Pulmonary artery endothelial cell (primary cell): ENCODE results near the gene PEDS1. TPM values are rescaled to one million over a fixed set of nuclear protein-coding genes. Genes with fewer than 3 reads are reported as not detected.
"Not testable (repeated sequence)": the region's sequence is repeated elsewhere in the genome, so short reads cannot be mapped to it uniquely, and the experiment has no call there.

Experiments used
- DNase-seq: peaks from one replicate; pipeline ENCODE4 v3.0.0-alpha.2; 2011; ENCODE audit warnings: low read depth, low spot score
- total RNA-seq: library from RNA; depleted of rRNA; stranded (reverse); fragments of >200 nt; gene quantifications from 2 replicates; pipeline ENCODE4 v1.2.3, GENCODE V29; 2014

PEDS1 gene
- total RNA-seq, 1 donor from 2014 or later = 35.3 TPM

DNA sequence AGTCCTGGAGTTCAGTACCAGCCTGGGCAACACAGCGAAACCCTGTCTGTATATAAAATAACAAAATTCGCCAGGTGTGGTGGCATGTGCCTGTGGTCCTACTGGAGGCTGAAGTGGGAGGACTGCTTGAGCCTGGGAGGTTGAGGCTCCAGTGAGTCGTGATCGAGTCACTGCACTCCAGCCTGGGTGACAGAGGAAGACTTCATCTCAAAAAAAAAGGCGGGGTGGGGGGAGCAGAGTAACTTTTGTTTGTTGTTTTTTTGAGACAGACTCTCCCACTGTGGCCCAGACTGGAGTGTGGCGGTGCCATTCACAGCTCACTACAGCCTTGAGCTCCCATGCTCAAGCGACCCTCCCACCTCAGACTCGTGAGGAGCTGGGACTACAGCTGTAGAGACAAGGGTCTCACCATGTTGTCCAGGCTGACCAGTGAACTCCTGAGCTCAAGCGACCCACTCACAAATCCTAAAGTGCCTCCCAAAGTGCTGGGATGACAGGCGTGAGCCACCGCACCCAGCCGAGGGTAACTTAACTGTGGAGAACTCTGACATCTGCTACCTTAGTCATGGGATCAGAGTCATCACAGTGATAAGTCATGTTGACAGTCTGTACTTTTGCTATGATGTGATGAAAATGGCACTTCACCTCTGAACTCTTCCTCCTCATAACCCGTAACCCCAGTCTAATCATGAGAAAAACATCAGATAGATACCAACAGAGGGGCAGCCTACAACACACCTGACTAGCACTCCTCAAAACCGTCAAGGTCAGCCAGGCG lies 16.5 kb downstream of the PEDS1 start:
- no peak for DNase-seq

DNA sequence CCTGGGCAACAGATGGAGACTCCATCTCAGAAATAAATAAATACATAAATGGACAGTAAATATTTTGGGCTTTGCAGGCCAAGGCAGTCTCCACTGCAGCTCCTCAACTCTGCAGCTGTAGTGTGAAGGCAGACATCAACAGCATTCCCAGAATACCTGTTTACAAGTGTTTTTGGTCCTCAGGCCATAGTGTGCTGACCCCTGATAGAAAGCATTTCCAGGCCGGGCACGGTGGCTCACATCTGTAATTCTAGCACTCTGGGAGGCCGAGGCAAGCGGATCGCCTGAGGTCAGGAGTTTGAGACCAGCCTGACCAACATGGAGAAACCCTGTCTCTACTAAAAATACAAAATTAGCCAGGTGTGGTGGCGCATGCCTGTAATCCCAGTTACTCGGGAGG lies 18.4 kb downstream of the PEDS1 start:
- DNase-seq = not testable (repeated sequence)

DNA sequence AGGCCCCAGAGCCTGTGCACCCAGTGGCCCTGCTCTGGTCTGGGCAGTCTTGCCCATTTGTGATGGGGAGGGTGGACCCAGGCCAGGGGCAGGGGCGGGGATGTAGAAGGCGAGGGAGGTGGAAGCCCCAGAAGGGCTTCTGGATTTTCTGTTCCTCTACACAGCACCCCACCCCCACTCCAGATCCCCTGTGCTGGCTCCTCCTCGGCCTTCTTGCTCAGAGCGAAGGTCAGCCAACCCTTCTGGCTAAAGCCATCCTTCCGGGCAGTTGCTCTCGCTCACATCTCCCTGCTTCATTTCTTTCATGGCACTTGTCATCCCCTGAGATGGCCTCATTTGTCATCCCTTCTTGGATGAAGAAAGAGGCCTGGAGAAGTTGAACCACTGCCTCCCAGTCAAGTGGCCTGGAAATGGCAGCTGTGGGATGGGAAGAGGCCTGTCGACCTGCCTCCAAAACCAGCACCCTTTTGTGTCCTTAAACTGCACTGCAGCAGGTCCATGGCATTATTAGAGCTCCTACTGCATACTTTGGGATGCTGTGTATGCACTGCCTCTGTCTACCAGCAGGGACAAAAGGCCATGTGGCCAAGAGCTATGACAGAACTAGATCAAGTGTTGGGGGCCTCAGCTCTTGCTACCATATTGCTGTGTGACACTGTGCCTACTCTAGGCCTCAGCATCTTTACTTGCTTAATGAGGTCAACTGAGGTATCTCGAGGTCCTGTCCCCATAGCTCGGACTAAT lies 19.9 kb downstream of the PEDS1 start:
- DNase-seq = no peak

DNA sequence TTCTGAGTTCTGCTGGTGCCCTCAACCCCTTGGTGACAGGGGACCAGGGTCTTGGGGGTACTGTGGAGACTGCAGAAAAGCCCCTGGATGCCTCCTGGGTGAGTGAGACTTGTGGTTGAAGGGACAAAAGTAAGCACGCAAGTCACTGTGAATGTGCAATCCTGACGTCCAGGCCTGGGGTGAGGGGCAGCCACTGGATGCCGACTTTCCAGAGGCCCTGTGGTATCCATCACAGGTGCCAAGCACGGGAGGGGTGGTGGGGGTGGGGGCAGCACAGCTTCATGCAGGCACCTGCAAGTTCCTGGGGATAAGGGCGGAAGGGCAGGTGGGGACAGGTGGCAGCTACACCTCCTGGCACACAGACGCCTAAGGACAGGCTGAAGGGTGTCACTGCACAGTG lies 20.5 kb downstream of the PEDS1 start:
- DNase-seq = no peak

DNA sequence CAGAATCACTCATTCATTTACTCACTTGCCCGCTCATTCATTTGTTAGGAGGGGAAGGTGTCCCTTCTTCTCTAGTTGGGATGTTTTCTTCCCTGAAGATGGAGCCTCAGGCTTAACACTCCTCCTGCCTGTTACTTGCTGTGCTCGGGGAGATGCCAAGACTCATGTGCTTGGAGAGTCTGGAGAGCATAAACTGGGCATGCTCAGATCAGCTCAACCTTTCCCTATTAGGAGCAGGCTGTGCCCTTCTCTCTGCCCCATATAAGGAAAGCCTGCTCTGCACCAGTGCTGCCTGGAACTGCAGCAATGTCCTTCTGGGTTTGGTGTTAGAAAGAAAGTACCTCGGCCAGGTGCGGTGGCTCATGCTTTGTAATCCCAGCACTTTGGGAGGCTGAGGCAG lies 22.5 kb downstream of the PEDS1 start:
- no peak for DNase-seq

DNA sequence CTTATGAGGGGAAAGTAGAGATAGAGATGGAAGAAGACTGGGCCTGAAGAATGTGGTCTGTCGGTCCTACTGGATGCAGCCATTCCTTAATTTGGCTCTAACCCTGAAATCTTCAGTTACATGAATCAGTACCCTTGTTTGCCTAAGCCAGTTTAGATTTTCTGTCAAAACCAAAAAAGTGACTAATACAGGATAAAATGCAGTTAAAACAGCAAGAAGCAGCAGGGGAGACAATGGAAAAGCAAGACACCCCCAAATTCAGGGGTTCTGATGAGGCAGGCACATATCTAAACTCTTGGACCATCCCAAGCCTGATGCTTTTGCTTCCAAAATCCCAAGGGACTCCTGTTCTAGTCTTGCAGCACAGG lies 23.2 kb downstream of the PEDS1 start:
- DNase-seq = no peak

DNA sequence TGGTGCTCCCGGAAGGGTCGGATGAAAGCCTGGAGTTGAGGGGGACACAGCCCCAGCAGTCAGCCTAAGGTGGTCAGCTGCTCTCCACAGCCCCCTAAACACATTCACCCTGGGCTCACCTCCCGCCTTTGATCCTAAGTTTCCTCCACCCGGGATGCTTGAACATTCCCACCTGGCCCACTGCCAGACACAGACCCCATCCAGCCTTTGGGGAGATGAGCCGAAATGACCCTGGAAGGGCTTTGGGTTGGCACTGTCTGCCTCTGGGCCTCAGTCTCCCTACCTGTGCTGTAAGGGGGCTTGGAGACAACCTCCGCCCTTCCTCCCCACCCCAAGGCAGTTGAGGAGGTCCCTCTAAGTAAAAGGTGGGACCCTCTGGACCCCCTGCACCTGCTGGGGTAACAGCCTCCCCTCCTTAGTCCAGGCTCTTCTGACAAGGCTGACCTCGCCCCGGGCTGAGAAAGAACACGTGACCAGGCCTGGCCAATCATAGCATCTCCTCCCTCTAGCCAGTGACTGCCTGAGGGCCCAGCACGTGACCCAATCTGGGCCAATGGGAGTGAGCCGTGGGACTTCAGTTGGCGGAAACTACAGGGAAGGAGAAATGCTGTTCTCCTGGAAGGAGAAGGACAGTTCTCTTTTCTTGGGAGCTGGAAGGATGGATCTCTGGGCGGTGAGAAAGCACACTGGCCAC lies 23.7 kb downstream of the PEDS1 start:
- DNase-seq = no peak

DNA sequence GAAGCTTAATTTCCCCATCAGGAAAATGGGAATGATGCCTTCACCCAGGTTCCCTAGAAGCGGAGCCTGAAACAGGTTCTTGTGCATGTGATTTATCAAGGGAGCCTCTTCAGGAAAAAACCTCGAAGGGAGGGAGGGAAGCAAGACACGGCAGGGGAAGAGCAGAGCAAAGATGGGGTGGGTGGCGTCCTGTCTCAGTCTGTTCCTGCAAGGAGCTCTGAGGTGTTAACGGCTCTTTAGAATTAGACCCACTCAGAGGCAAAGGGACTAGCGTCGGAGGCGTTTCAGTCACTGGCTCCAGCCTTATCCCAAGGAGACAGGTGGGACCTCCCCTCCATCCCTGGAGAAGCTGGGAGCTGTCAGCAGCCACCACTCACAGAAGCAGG lies 25.0 kb downstream of the PEDS1 start:
- no peak for DNase-seq

DNA sequence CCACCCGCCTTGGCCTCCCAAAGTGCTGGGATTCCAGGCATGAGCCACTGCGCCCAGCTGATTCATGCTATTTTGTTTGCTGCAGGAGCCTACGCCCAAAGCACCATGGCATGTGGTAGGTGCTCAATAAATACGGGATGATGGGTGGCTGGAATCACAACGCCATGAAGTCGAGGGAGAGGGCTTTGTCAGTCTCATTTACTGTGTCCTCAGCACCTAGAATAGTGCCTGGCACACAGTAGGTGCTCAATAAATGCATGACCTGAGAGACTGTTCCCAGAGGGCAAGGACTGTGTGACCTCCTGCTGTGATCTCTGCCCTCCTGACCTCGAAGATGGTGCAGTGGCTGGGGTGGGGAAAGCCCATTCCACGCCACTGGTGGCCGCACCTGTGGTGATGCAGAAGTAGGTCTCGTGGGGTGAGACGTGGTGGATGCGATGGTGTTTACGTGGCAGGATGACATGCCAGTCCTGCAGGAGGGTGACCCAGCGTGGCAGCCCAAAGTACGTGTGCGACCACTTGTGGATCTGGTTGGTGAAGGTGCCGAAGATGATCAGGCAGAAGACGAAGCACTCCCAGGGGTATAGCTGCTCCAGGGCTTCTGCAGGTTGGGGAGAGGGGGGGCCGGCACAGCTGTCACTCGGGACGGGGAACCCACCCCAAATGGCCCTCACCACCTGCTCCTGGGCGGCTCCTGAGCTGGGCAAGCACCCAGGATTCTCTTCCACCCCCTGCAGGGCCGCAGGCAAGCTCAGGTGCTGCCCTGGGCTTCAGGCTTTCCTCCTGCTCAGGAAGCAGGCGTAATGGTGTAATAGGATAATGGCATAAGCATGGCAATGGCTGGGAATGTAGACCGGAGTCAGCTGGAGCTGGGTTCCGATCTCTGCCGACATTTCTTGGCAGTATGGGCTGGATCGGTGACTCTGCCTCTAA lies 25.7 kb downstream of the PEDS1 start:
- no peak for DNase-seq

DNA sequence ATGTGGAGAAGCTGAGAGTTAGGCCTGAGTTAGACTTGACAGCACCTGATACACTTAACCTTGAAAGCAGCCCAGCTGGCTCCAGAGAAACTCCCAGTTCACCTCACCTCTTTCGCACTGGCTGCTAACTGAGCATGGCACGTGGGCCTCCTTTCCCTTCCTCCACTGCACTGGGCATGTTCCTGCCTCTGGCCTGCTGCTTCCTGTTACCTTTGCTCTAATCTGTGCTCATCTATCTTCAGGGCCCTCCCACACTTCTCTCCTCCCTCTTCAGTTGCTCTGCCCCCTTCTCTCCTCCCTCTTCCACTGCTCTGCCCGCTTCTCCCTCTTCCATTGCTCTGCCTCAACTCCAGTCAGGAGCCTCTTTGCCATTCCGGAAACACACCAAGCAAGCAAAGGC lies 26.9 kb downstream of the PEDS1 start:
- no peak for DNase-seq

DNA sequence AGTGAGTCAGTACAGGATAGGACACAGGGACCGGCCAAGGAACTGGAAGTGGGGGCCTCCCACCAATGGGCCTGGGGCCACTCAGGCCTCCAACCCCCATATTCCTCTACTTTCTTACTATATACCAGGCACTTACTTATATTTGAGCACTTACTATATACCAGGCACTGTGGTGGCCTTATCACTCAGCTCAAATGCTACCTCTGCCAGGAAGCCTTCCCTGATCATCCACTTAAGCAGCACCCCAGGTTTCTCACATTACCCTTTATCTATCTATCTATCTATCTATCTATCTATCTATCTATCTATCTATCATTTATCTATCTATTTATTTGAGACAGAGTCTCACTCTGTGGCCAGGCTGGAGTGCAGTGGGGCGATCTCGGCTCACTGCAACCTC lies 28.2 kb downstream of the PEDS1 start:
- no peak for DNase-seq

DNA sequence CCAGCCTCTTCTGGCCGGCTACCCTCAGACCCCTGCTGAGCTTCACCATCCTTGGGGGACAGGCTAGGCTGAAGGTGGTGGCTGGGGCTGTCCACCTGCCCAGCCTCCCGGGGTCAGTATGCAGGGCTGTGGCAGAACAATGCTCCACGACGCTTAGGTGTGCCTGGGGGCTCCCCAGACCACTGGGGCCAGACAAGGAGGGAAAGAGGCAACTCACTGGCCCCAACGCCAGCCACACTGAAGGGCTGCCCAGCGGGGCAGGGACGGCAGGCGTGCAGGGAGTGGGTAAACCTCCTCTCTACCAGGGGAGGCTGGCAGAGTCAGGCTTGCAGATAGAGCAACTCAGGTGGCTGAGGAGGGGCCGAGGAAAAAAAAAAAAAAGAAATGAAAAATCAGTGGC lies 29.0 kb downstream of the PEDS1 start:
- no peak for DNase-seq

DNA sequence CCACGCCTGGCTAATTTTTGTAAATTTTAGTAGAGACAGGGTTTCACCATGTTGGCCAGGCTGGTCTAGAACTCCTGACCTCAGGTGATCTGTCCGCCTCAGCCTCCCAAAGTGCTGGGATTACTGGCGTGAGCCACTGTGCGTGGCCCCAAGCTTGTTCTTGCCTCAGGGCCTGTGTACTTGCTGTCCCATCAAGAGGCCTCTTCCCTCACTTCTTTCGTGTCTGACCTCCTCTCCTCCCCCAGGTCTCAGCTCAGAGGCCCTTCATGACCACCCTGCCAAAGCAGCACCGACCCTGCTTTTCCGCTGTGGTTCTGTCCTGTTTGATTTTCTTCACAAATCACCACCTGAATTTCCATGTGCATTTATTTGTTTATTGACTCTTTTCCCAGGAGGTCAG lies 30.1 kb downstream of the PEDS1 start:
- no peak for DNase-seq

DNA sequence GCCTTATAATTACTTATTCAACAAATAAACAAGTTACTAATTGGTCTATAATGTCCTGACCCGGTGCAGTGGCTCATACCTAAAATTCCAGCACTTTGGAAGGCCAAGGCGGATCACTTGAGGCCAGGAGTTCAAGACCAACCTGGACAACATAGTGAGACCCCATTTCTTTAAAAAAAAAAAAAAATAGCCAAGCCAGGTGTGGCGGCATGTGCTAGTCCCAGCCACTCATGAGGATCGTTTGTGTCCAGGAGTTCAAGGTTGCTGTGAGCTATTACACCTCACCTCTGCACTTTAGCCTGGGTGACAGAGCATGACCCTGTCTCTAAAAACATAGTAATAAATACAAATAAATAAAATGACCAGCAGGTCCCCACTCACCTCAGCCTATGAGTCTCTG lies 30.8 kb downstream of the PEDS1 start:
- DNase-seq = no peak

DNA sequence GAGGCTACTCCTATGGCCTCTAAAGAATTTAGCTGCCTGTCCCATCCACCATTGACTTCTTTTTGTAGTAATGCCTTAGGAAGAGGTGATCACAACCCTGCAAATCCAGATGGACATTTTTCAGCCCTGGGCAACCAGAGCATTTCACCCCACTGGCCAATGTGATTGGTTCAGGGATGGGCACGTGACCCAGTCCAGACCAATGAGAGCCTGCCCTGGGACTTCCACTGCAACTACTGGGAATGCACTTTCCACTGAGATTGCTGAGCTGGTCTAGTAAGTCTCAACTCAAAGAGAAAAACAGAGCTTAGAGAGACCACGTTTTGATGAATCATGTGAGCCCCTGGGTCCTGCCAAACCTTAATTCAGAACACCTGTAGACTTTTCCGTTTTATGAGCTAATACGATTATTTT lies 31.7 kb downstream of the PEDS1 start:
- DNase-seq = no peak

DNA sequence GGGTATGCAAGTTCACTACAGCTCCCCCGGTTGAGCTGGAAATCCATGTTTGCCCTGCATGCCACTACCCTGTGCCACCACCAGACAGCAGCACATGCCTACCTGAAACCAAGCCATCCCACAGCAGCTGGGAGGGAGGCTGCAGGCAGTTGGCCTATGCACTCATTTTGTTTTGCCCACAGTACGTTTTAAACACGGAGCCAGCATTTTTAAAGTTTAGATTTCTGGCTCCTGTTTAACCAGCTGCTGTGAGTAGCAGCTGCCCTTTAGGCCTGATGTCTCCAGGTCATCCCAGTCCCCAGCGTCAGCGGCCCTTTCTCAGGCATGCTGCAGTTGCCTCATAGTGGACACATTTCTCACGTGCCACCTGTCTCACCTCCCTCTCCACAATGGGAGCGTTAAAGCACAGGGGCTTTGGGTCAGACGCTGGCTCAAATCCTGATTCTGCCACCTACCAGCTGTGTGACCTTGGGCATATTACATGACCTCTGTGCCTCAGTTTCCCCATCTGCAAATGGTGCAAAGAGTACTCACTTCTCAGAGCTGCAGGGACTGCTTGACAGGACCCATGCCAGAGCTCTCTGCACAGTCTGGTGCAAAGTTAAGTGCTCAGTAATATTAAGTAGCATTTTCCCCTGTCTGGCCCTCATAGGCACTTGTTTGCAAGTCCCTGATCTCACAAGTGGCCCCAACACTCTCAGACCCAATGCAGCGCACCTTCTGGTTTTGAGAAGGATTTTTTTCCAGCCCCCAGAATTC lies 32.4 kb downstream of the PEDS1 start:
- peak; percentile 30 for DNase-seq

DNA sequence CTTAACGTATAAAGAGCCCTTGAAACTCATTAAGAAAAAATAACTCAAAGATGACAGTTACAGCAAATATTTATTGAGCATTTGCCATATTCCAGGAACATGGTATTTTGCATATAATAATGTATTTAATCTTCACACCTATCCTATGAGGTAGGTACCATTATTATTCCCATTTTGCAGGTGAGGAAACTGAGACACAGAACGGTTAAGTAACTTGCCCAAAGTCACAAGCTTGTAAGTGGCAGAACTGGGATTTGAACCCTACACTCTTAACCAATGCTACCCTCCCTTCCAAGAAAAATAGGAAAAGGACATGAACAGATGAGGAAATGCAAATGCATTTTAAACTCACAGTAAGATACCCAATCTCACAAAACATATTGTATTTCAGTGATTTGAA lies 35.3 kb downstream of the PEDS1 start:
- DNase-seq = no peak

DNA sequence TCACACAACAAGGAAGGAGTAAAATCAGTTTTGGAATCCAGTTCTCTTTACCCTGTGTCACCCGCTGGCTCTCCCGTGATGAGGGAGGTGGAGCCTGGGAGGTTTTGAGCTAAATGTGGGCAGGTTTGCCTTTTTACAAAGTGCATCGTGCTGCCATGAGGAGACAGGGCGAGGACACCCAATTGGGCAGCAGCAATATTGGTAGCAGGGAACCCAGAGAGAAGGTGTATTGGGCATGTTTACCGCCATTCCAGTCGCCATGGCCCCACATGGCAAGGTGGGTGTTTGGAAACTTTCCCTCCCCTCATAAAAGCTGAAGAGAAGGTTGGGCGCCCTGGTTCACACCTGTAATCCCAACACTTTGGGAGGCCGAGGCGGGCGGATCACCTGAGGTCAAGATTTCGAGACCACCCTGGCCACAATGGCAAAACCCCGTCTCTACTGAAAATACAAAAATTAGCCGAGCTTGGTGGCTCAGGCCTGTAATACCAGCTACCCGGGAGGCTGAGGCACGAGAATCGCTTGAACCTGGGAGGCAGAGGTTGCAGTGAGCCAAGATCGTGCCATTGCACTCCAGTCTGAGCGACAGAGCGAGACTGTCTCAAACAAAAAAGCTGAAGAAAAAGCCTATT lies 37.0 kb downstream of the PEDS1 start:
- no peak for DNase-seq

DNA sequence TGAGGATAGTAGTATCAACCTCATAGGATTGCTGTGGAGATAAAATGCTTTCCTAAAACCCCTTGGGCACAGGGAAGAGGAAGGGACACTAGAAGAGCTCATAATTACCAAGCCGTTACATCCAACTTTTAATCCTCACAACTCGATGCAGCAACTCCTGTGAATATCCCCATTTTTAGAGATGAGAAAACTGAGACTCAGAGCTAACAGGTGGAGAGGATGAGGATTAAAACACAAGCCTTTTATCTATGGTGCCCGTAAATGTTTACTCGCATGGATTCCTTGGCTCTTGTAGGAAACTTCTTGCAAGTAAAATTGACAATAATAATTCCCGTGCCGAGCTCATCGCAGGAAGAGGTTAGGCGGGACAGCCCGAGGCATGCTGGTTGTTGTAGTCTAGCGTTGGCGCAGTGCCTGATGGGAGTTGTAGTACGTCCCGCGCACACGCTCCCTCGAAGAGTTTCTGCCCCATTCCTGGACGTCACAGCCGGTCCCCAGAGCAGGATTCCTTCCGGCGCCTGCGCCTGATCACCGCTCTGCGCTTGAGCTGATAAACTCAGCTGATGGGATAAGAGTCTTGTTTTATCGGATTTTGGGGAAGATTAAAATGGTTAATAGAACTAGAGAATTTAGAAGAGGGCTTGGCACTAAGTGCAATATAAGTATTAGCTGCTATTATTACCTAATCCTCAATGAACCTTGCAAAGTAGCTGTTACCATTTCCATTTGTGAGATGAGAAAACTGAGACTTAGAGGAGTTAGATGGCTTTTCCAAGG lies 37.7 kb downstream of the PEDS1 start:
- DNase-seq = peak; percentile 91
